Ovary (tissue), 9 donors: ENCODE results near the gene HLA-DPA1. TPM values are rescaled to one million over a fixed set of nuclear protein-coding genes. Genes with fewer than 3 reads are reported as not detected.
"Not testable (repeated sequence)": the region's sequence is repeated elsewhere in the genome, so short reads cannot be mapped to it uniquely, and the experiment has no call there.

Experiments used
- DNase-seq, 5 donors: peaks; one replicate each; pipeline ENCODE4 v3.0.0-alpha.2; 2019 to 2020
- H3K27ac ChIP-seq, 2 donors: fragments of 200-600 bp; one replicate each; pipeline versions ENCODE4 v1.5.1 to v1.8.0; 2019 to 2022
- H3K27me3 ChIP-seq: fragments of 200-600 bp; one replicate; pipeline ENCODE4 v1.8.0; 2022
- H3K36me3 ChIP-seq: fragments of 200-600 bp; sonication (generic); one replicate; pipeline ENCODE4 v1.5.1; 2019
- H3K4me1 ChIP-seq: one replicate; pipeline ENCODE4 v1.8.1; 2013; ENCODE audit warnings: mild to moderate bottlenecking, moderate library complexity; ENCODE audit not compliant: insufficient read depth
- H3K4me3 ChIP-seq: fragments of 200-600 bp; sonication (generic); one replicate; pipeline ENCODE4 v1.5.1; 2017
- H3K9me3 ChIP-seq, 2 donors: fragments of 200-600 bp in 1 of 2; sonication (generic) in 1 of 2; one replicate each; pipeline versions ENCODE4 v1.5.1 to v1.8.1; 2013 to 2019; ENCODE audit warnings: mild to moderate bottlenecking in 1 of 2, moderate library complexity in 1 of 2
- EP300 ChIP-seq: sonication (generic); formaldehyde crosslinking; IDR thresholded peaks from one replicate; pipeline ENCODE4 v1.6.1; 2017; ENCODE audit warnings: antibody characterized with exemption
- POLR2A ChIP-seq: fragments of 450-650 bp; IDR thresholded peaks from one replicate; pipeline ENCODE4 v1.6.1; 2017; ENCODE audit warnings: antibody characterized with exemption, mild to moderate bottlenecking, moderate library complexity
- WGBS, 3 donors: extraction: QIAGEN DNeasy Blood & Tissue Kit in 1 of 3; methylation state at CpG; one replicate each; pipeline versions ENCODE4 v1.1.5 to v1.1.7; 2013 to 2017; 5-methylcytosine and 5-hydroxymethylcytosine counted together
- intact Hi-C, 4 donors: fragments of 100-400 bp; cut with DNase I; formaldehyde crosslinking; loops; one replicate each; pipeline versions ENCODE4 v1.11.0 to v1.15.1; 2022 to 2023
- polyA plus RNA-seq, 2 donors: library from polyadenylated mRNA; stranded (reverse); fragments of 200-250 nt in 1 of 2; fragments of 350-450 nt in 1 of 2; fragmentation: Illumina TruSeq in 1 of 2; extraction: RNeasy Lipid Tissue Mini Kit (QIAGEN cat#74804) in 1 of 2; gene quantifications; one replicate each; pipeline ENCODE4 v1.2.3, GENCODE V29; 2013 to 2014
- total RNA-seq, 7 donors: library from RNA; depleted of rRNA in 2 of 7; stranded (reverse); fragments of >200 nt in 2 of 7; fragmentation: NEBNext Ultra II Directional in 3 of 7; extraction: Animal tissue kit (Norgen Biotek cat#: 25700) in 3 of 7; gene quantifications; one replicate each; pipeline versions ENCODE4 v1.1.0 to v1.2.4, GENCODE V29; 2016 to 2023
- TF ChIP-seq, protein P1 (sequence below), 3 donors: fragments of 450-650 bp in 2 of 3; fragments of 200-600 bp in 1 of 3; IDR thresholded peaks; one replicate each; pipeline versions ENCODE4 v1.5.1 to v1.8.0; 2016 to 2022; ENCODE audit warnings: antibody characterized with exemption in 3 of 3, mild to moderate bottlenecking in 1 of 3
- donor health status: DM: no; HTN: no; CAD: no; lungs with moderate emphysema.
- donor health status: DM: no; HTN: no; CAD: no.
- donor health status: Bipolar disorder and iron deficiency.
- donor health status: DM: yes; HTN: yes; CAD: no.
- donor health status: DM: no; HTN: no; CAD: no.
- donor health status: DM: yes; HTN: yes; CAD: no.

Gene HLA-DPA1
- total and polyA plus RNA-seq, 9 donors, result 11.8 to 304 (median 46.8) TPM

DNA sequence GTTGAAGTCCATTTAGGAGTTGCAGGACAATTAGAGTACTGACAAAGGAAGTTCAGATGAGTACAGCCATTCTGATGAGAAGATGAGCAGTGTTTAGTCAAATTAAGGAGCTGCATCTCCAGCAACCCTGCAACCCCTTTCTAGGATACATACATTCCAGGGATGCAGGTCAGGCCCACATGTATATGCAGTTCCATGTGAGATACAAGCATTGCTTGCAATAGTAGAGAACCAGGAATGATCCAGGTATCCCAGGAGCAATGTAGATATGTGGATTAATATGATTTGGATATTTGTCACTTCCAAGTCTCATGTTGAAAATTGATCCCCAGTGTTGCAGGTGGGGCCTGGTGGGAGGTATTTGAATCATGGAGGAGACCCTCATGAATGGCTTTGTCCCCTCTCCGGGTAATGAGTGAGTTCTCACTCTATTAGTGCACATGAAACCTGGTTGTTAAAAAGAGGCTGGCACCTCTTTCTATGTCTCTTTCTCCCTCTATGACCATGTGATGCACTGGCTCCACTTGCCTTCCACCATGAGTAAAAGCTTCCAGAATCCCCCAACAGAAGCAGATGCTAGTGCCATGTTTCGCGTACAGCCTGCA, 6.4 kb downstream of the HLA-DPA1 start:
- intact Hi-C loops, result no loop called here
- DNase-seq, result no peak
- Histone ChIP-seq H3K4me3 (no peak overlapping the region), H3K9me3 (no peaks in the 10 kb centered on the region), H3K27ac (no peak overlapping the region), H3K36me3 (no peaks in the 10 kb centered on the region), H3K27me3 (no peaks in the 10 kb centered on the region), H3K4me1 (no peaks in the 10 kb centered on the region)
- TF ChIP-seq, protein P1, sequence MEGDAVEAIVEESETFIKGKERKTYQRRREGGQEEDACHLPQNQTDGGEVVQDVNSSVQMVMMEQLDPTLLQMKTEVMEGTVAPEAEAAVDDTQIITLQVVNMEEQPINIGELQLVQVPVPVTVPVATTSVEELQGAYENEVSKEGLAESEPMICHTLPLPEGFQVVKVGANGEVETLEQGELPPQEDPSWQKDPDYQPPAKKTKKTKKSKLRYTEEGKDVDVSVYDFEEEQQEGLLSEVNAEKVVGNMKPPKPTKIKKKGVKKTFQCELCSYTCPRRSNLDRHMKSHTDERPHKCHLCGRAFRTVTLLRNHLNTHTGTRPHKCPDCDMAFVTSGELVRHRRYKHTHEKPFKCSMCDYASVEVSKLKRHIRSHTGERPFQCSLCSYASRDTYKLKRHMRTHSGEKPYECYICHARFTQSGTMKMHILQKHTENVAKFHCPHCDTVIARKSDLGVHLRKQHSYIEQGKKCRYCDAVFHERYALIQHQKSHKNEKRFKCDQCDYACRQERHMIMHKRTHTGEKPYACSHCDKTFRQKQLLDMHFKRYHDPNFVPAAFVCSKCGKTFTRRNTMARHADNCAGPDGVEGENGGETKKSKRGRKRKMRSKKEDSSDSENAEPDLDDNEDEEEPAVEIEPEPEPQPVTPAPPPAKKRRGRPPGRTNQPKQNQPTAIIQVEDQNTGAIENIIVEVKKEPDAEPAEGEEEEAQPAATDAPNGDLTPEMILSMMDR (IDR thresholded peaks at IDR 0.05), result no peak
- WGBS, 3 donors, result 0 to 96% (median 0%) methylated on average over 3 of the region's 3 CpGs

DNA sequence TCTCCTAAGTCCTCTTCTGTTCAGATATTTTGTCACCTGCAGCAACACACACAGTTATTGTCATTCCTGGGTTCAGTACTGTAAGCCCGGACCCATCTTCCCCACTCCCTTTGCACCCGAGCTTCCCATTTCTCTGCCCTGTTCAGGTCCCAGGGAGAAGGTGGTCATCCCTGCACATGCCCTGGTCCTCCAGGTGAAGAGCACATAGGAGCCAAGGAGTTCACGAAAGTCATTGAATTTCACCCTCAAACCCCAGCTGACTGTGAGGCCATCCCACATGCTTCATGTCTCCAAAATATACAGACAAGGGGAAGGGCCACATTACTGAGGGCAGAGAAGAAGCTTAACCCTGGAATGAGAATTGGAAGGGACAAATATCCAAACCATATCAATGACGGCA, 8.1 kb downstream of the HLA-DPA1 start:
- Histone ChIP-seq H3K9me3 (no peaks in the 10 kb centered on the region), H3K4me3 (no peak overlapping the region), H3K36me3 (no peaks in the 10 kb centered on the region), H3K27me3 (no peaks in the 10 kb centered on the region), H3K27ac (no peak overlapping the region), H3K4me1 (no peaks in the 10 kb centered on the region)
- TF ChIP-seq, protein P1 (IDR thresholded peaks at IDR 0.05), result no peak
- TF ChIP-seq EP300, result no peak
- no peak for TF ChIP-seq POLR2A
- intact Hi-C loops, result no loop called here
- 12 to 95% (median 31%) methylated on average over 4 of the region's 4 CpGs for WGBS, 3 donors
- no peak for DNase-seq

DNA sequence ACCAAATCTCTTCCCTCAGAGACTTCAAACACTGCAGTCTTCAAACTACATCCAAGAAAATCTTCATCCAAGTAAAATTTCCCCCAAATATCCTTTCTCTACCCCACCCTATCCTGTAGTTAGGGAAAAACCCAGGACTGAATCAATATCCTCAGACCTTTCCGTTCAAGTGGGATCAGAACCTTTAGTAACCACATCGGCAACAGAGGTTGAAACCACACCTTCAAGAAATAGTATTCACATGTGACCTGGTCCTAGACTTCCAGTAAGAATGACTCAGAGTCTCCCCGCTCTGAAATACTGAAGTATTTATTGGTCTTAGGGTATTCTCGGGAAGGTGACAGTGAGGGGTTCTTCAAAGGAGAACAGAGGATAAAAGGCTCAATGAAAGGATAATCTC, 8.7 kb downstream of the HLA-DPA1 start:
- H3K4me3 ChIP-seq, result no peak overlapping the region
- H3K9me3 ChIP-seq, result no peaks in the 10 kb centered on the region
- H3K27me3 ChIP-seq, result no peaks in the 10 kb centered on the region
- intact Hi-C loops, result no loop called here
- no peaks in the 10 kb centered on the region for H3K36me3 ChIP-seq
- 0 to 74% (median 0%) methylated on average over 4 of the region's 4 CpGs for WGBS, 3 donors
- TF ChIP-seq, protein P1 (IDR thresholded peaks at IDR 0.05), result no peak
- TF ChIP-seq EP300, result no peak
- TF ChIP-seq POLR2A, result no peak
- no peak for DNase-seq
- H3K4me1 ChIP-seq, result no peaks in the 10 kb centered on the region
- H3K27ac ChIP-seq, result no peak overlapping the region

DNA sequence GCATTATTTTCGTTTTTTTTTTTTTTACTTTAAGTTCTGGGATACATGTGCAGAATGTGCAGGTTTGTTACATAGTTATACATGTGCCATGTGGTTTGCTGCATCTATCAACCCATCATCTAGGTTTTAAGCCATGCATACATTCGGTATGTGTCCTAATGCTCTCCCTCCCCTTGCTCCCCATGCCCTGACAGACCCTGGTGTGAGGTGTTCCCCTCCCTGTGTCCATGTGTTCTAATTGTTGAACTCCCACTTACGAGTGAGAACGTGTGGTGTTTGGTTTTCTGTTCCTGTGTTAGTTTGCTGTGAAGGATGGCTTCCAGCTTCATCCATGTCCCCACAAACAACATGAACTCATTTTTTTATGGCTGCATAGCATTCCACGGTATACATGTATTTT, 10.0 kb downstream of the HLA-DPA1 start:
- H3K36me3 ChIP-seq, H3K4me1 ChIP-seq, H3K27me3 ChIP-seq, H3K9me3 ChIP-seq, H3K27ac ChIP-seq, H3K4me3 ChIP-seq, DNase-seq, intact Hi-C loops: not testable (repeated sequence)
- WGBS, 3 donors, result 26 to 73% (median 32%) methylated on average over 2 to 5 of the region's 5 CpGs

DNA sequence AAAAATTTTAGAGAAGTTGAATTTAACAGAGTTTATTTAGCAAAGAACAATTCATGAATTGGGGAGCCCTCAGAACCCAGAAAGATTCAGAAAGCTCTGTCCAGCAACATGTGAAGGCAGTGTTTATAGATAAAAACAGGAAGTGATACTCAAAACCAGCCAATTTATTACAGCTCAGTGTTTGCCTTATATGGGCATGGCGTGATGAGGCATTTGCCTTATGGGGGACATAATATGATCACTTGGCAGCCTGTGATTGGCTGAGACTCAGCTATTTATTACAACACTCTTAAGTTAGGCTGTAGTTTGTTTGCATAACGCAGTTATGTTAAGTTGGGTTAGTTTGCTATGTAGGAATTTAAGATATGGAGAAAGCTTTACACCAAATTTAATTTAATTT, 11.5 kb downstream of the HLA-DPA1 start:
- H3K4me3 ChIP-seq, result no peak overlapping the region
- no peak overlapping the region for H3K27ac ChIP-seq
- no peaks in the 10 kb centered on the region for H3K36me3 ChIP-seq
- H3K9me3 ChIP-seq, result no peaks in the 10 kb centered on the region
- TF ChIP-seq, protein P1 (IDR thresholded peaks at IDR 0.05), result no peak
- no peak for TF ChIP-seq EP300
- no peak for TF ChIP-seq POLR2A
- DNase-seq, result no peak
- H3K27me3 ChIP-seq, result no peaks in the 10 kb centered on the region
- no peaks in the 10 kb centered on the region for H3K4me1 ChIP-seq
- intact Hi-C loops, result no loop called here
- 80 to 92% (median 86%) methylated on average over 2 of the region's 2 CpGs for WGBS, 3 donors
